Measurements from ENCODE around the gene NKD1. TPM values are rescaled to one million over a fixed set of nuclear protein-coding genes. Genes with fewer than 3 reads are reported as not detected.

Gene NKD1
- polyA plus RNA-seq, 3 donors: 0.01 TPM; not detected in 2

DNA sequence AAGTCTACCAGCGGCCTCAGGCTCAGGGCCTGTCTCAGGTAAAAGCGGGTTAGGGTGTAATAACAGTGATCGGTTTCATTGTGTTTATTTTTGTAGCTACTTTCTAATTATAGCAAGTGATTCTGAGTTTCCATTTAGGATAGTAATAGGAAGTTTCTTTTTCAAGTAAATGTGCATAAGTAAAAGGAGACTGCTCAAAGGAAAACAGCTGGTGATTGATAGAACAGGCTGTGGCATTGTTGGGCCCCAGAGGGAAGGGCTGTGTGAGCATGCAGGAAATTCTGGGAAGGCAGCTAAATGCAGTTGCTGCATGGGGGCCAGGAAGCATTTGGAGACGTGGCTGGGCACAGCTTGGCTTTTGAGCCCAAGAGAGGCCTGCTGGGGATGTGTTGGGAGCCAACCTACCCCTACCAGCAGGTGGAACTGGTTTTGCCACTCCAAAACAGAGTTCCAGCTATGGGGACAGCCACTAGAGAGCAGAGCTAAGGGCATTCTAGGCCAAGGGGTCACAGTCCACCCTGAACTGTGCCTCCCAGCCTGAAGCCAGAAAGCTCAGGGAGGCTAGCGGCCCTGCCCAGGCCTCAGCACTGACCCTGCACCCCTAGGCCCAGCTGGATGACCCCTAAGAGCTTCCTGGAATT, 120.3 kb downstream of the NKD1 start:
- peaks cover 19 to 20% of the 10 kb centered on the region in 2 donors for H3K9me3 ChIP-seq (replicated peaks in 1 of 2; ENCODE audit: control insufficient read depth in 1 of 2, insufficient read depth in 1 of 2, low read length in 2 of 2)
- intact Hi-C loops (cut with micrococcal nuclease): loop anchor here in 1 of 2 donors (5.0 to 10.0 kb wide), 3 partner anchors 121 to 456 kb away; partner anchors contain the start of genes BRD7 and NKD1
- peaks cover 41% of the 10 kb centered on the region for H3K4me1 Mint-ChIP-seq
- TF ChIP-seq, protein P1, sequence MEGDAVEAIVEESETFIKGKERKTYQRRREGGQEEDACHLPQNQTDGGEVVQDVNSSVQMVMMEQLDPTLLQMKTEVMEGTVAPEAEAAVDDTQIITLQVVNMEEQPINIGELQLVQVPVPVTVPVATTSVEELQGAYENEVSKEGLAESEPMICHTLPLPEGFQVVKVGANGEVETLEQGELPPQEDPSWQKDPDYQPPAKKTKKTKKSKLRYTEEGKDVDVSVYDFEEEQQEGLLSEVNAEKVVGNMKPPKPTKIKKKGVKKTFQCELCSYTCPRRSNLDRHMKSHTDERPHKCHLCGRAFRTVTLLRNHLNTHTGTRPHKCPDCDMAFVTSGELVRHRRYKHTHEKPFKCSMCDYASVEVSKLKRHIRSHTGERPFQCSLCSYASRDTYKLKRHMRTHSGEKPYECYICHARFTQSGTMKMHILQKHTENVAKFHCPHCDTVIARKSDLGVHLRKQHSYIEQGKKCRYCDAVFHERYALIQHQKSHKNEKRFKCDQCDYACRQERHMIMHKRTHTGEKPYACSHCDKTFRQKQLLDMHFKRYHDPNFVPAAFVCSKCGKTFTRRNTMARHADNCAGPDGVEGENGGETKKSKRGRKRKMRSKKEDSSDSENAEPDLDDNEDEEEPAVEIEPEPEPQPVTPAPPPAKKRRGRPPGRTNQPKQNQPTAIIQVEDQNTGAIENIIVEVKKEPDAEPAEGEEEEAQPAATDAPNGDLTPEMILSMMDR (IDR thresholded peaks at IDR 0.05): no peak
- no peak overlapping the region for H3K4me3 ChIP-seq (replicated peaks in 1 of 3; ENCODE audit: low read depth in 2 of 3, low read length in 3 of 3)
- no peak overlapping the region for H3K4me2 ChIP-seq (replicated peaks; ENCODE audit: extremely low read depth, low read length, poor library complexity, severe bottlenecking)
- peaks cover 0 to 1% (median 0%) of the 10 kb centered on the region in 3 donors for H3K27me3 Mint-ChIP-seq (ENCODE audit: low read depth in 3 of 3)
- H4K20me1 ChIP-seq (ENCODE audit: insufficient read depth, low read length): peaks cover 29% of the 10 kb centered on the region
- WGBS (ENCODE audit: insufficient coverage): 73% methylated on average over 3 of the region's 5 CpGs
- no peak for DNase-seq
- peak overlapping the region; percentile 34 to 88 for H3K27ac ChIP-seq (ENCODE audit: low read depth in 1 of 2, low read length in 2 of 2)
- no peak overlapping the region for H3K9ac ChIP-seq (ENCODE audit: insufficient read depth, low read length, poor library complexity, severe bottlenecking)
- H3K36me3 Mint-ChIP-seq: peaks cover 51 to 54% of the 10 kb centered on the region in 2 donors
- peaks cover 46 to 60% of the 10 kb centered on the region in 2 donors for H3K36me3 ChIP-seq (replicated peaks in 1 of 2; ENCODE audit: control insufficient read depth in 1 of 2, insufficient read depth in 2 of 2, low read length in 2 of 2)
- peak overlapping the region; percentile 61 to 94 (median 93) for H3K27ac Mint-ChIP-seq
- peaks cover 17 to 21% (median 19%) of the 10 kb centered on the region in 7 donors for H3K9me3 Mint-ChIP-seq
- no peaks in the 10 kb centered on the region for H3K27me3 ChIP-seq (ENCODE audit: control insufficient read depth in 2 of 2, insufficient read depth in 2 of 2, low read length in 2 of 2)
- no peak overlapping the region for H2AFZ ChIP-seq (ENCODE audit: insufficient read depth, low read depth, low read length, poor library complexity, severe bottlenecking)
- no peak overlapping the region for H3K4me3 Mint-ChIP-seq
- peaks cover 31 to 46% of the 10 kb centered on the region in 2 donors for H3K4me1 ChIP-seq (ENCODE audit: control insufficient read depth in 1 of 2, insufficient read depth in 2 of 2, low read length in 2 of 2)
- peaks cover 25% of the 10 kb centered on the region for H3K79me2 ChIP-seq (ENCODE audit: insufficient read depth, low read length)

DNA sequence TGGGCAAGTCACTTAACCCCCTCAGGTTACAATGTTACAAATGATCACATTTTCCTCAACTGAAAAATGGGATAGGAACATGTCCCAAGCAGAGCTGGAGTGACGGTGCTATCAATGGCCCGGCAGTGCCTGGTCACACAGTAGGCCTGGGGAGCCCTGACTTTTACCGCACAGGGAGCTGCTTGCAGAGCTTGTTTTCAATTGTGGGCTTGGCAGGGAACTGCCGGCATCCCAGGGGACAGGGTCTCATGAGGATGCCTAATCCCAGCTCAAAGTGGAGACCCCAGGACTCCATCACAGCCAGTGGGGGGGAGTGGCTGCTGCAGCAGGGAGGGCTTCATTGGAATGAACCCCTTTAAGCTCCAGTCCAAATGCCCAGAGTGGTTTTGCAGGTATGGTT, 121.5 kb downstream of the NKD1 start:
- no peak overlapping the region for H3K9ac ChIP-seq (ENCODE audit: insufficient read depth, low read length, poor library complexity, severe bottlenecking)
- no peak for DNase-seq
- no peak overlapping the region for H2AFZ ChIP-seq (ENCODE audit: insufficient read depth, low read depth, low read length, poor library complexity, severe bottlenecking)
- Mint-ChIP-seq H3K36me3 (peaks cover 59 to 66% of the 10 kb centered on the region in 2 donors), H3K27me3 (ENCODE audit: low read depth in 3 of 3) (peaks cover 0 to 1% (median 0%) of the 10 kb centered on the region in 3 donors), H3K4me1 (peaks cover 32% of the 10 kb centered on the region), H3K27ac (peak overlapping the region in 1 of 7 donors; percentile 31), H3K4me3 (no peak overlapping the region), H3K9me3 (peaks cover 20 to 30% (median 25%) of the 10 kb centered on the region in 7 donors)
- H3K27ac ChIP-seq (ENCODE audit: low read depth in 1 of 2, low read length in 2 of 2): peak overlapping the region in 1 of 2 donors; percentile 88
- intact Hi-C loops (cut with micrococcal nuclease): loop anchor here (2.0 to 10.0 kb wide), 5 partner anchors 43 to 457 kb away; partner anchors contain the start of genes BRD7 (in 1 of the 2) and NKD1 (in 1 of the 2)
- H3K27me3 ChIP-seq (ENCODE audit: control insufficient read depth in 2 of 2, insufficient read depth in 2 of 2, low read length in 2 of 2): no peaks in the 10 kb centered on the region
- TF ChIP-seq, protein P1 (IDR thresholded peaks at IDR 0.05): no peak
- H3K4me3 ChIP-seq (replicated peaks in 1 of 3; ENCODE audit: low read depth in 2 of 3, low read length in 3 of 3): no peak overlapping the region
- no peak overlapping the region for H3K4me2 ChIP-seq (replicated peaks; ENCODE audit: extremely low read depth, low read length, poor library complexity, severe bottlenecking)
- H3K36me3 ChIP-seq (replicated peaks in 1 of 2; ENCODE audit: control insufficient read depth in 1 of 2, insufficient read depth in 2 of 2, low read length in 2 of 2): peaks cover 58 to 72% of the 10 kb centered on the region in 2 donors
- peaks cover 32% of the 10 kb centered on the region for H4K20me1 ChIP-seq (ENCODE audit: insufficient read depth, low read length)
- peaks cover 25 to 36% of the 10 kb centered on the region in 2 donors for H3K4me1 ChIP-seq (ENCODE audit: control insufficient read depth in 1 of 2, insufficient read depth in 2 of 2, low read length in 2 of 2)
- H3K9me3 ChIP-seq (replicated peaks in 1 of 2; ENCODE audit: control insufficient read depth in 1 of 2, insufficient read depth in 1 of 2, low read length in 2 of 2): peaks cover 30 to 31% of the 10 kb centered on the region in 2 donors
- WGBS (ENCODE audit: insufficient coverage): 93% methylated on average over 3 of the region's 4 CpGs
- H3K79me2 ChIP-seq (ENCODE audit: insufficient read depth, low read length): peaks cover 36% of the 10 kb centered on the region
